ENCODE data around the gene RAPGEF4.

The RAPGEF4 gene

DNA sequence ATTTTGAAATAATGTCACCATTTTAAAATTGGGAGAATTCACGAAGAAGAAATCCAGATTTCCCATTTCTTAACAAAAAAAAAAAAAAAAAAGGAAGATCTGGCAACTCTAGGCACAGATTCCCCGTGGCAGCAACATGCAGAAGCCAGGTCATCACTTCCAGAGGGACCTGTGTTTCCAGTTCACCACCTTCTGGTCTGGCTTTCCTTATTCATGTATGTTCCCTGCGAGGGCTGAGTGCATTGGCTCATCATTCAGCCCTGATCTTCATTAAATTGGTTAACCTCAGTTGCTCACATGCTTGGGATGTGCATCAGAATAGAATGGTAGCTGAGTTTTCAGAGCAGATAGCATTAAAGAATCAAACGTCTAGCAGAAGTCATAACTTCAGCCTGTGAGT, 315.0 kb downstream of the RAPGEF4 start:
- TF ChIP-seq, protein P1, sequence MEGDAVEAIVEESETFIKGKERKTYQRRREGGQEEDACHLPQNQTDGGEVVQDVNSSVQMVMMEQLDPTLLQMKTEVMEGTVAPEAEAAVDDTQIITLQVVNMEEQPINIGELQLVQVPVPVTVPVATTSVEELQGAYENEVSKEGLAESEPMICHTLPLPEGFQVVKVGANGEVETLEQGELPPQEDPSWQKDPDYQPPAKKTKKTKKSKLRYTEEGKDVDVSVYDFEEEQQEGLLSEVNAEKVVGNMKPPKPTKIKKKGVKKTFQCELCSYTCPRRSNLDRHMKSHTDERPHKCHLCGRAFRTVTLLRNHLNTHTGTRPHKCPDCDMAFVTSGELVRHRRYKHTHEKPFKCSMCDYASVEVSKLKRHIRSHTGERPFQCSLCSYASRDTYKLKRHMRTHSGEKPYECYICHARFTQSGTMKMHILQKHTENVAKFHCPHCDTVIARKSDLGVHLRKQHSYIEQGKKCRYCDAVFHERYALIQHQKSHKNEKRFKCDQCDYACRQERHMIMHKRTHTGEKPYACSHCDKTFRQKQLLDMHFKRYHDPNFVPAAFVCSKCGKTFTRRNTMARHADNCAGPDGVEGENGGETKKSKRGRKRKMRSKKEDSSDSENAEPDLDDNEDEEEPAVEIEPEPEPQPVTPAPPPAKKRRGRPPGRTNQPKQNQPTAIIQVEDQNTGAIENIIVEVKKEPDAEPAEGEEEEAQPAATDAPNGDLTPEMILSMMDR (IDR thresholded peaks at IDR 0.05): no peak
- no peak overlapping the region for H3K4me3 ChIP-seq (ENCODE audit: low read depth in 1 of 2, low read length in 1 of 2)
- no peaks in the 10 kb centered on the region for H3K27me3 ChIP-seq
- H3K9me3 ChIP-seq: no peaks in the 10 kb centered on the region
- H3K4me1 ChIP-seq (ENCODE audit: control insufficient read depth in 1 of 2, insufficient read depth in 1 of 2, low read depth in 1 of 2, low read length in 1 of 2): peaks cover 7% of the 10 kb centered on the region in 2 experiments
- H3K27ac ChIP-seq: no peak overlapping the region
- H3K36me3 ChIP-seq: no peaks in the 10 kb centered on the region

DNA sequence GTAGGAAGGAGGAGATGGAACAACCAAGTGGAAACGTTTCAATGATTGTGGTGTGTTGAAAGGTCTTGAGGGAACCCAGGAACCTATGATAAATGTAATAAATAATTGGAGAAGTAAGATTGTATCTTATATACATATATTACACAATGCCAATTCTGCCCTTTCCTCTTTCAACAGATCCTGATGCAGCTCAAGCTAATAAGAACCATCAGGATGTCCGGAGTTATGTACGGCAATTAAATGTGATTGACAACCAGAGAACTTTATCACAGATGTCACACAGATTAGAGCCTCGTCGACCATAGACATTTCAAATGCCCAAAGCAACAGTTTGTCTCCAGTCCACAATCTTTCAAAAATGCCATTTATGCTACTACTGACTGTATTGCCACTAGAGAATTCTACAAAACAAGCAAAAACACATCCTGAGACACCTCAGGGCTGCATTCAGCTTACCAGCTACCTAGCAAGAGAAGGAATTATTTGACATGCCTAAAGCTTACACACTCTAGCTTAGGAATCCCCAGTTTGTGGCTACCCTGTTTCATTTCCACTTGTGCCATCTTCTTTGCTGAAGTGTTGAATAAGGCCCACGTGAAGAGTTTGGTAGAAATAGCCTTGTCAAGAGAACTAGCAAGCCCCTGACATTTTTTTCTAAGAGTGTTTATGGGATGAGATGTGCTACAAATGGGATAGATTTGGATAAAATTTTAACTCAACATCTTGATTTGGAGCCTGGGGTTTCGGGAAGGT, 316.0 kb downstream of the RAPGEF4 start:
- H3K27me3 ChIP-seq: no peaks in the 10 kb centered on the region
- TF ChIP-seq, protein P1 (IDR thresholded peaks at IDR 0.05): no peak

DNA sequence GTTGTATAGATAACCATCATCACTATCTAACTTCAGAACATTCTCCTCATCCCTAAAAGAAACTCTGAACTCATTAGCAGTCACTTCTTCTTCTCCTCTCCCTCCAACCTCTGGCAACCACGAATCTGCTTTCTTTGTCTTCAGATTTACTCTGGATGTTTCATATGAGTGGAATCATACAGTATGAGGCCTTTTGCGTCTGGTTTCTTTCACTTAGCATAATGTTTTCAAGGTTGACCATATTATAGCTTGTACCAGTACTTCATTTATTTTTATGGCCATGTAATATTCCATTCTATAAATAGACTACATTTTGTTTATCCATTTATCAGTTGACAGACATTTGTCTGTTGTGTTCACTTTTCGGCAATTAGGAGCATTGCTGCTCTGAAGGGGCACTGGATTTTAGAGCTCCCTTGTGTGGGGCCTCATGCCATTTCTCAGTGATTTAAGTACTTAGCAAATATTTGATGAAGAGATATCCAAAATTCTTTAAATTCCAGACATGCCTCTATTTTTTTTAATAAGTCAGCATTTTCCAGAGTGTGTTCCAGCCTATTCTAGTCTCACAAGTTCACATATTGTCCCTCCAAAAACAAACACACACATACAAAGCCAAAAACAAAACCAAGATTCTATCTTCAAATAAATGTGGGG, 317.5 kb downstream of the RAPGEF4 start:
- Histone ChIP-seq H3K4me3 (ENCODE audit: low read depth in 1 of 2, low read length in 1 of 2) (no peak overlapping the region), H3K4me1 (ENCODE audit: control insufficient read depth in 1 of 2, insufficient read depth in 1 of 2, low read depth in 1 of 2, low read length in 1 of 2) (peaks cover 7% of the 10 kb centered on the region in 2 experiments), H3K36me3 (no peaks in the 10 kb centered on the region), H3K27me3 (peaks cover 10% of the 10 kb centered on the region), H3K9me3 (no peaks in the 10 kb centered on the region), H3K27ac (no peak overlapping the region)
- TF ChIP-seq, protein P1 (IDR thresholded peaks at IDR 0.05): no peak

More for the DNA sequence above, 316.0 kb downstream of the RAPGEF4 start:
- no peaks in the 10 kb centered on the region for H3K9me3 ChIP-seq
- peaks cover 7% of the 10 kb centered on the region in 2 experiments for H3K4me1 ChIP-seq (ENCODE audit: control insufficient read depth in 1 of 2, insufficient read depth in 1 of 2, low read depth in 1 of 2, low read length in 1 of 2)
- no peak overlapping the region for H3K27ac ChIP-seq
- no peak overlapping the region for H3K4me3 ChIP-seq (ENCODE audit: low read depth in 1 of 2, low read length in 1 of 2)
- H3K36me3 ChIP-seq: no peaks in the 10 kb centered on the region

DNA sequence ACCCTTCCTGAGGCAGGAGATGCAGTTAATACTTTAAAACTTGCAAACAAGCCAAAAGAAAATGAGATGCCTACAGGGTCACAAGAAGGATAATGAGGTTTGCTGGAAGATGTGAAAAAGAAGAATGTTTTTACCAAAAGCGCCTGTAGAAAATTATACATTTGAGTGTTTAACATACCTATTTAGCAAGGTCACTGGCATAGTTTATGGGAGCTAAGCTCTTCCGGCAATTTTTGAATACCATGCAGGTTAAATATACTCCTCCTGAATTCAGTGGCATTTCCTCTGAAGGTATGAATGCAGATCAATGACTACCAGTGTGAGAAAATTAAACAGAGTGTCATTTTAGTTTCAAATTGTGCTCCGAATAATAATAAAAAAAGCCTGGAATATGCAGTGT, 318.8 kb downstream of the RAPGEF4 start:
- Histone ChIP-seq H3K4me3 (ENCODE audit: low read depth in 1 of 2, low read length in 1 of 2) (no peak overlapping the region), H3K36me3 (no peaks in the 10 kb centered on the region), H3K9me3 (no peaks in the 10 kb centered on the region), H3K27ac (no peak overlapping the region), H3K27me3 (peaks cover 17% of the 10 kb centered on the region), H3K4me1 (ENCODE audit: control insufficient read depth in 1 of 2, insufficient read depth in 1 of 2, low read depth in 1 of 2, low read length in 1 of 2) (peaks cover 7% of the 10 kb centered on the region in 2 experiments)
- TF ChIP-seq, protein P1 (IDR thresholded peaks at IDR 0.05): no peak

DNA sequence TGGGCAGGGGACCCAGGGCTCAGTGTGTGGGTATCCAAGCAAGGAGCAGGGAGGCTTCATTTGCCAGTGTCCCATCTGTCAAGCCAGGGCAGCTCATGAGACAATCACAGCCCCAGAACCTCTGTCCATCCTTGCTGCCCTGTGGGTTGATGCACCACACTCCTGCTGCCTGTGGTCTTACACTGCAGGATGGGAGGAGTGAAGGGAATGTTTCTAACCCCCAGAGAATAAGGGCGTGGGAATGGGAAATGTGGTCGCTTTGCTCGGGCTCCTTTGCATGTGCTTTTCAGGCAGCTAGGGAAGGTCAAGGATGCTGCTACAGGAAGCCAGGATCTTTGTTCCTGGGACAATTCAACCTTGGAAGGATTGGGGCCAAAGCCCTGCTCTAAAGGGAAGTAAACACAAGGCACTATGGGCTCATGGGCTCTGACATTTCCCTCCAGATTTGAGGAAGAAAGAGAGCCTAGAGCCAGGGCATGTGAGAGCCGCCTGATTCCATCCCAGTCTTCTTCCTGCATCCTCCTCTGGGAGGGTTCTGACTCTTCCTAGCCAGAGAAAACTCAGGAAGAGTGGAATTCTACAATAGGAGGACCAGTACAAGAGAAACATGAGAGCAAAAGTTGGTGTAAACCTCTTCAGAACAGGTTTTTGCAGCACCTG, 321.2 kb downstream of the RAPGEF4 start:
- Histone ChIP-seq H3K4me1 (ENCODE audit: control insufficient read depth in 1 of 2, insufficient read depth in 1 of 2, low read depth in 1 of 2, low read length in 1 of 2) (peaks cover 1 to 3% of the 10 kb centered on the region in 2 experiments), H3K9me3 (no peaks in the 10 kb centered on the region), H3K27me3 (peaks cover 21% of the 10 kb centered on the region), H3K4me3 (ENCODE audit: low read depth in 1 of 2, low read length in 1 of 2) (no peak overlapping the region), H3K36me3 (no peaks in the 10 kb centered on the region), H3K27ac (no peak overlapping the region)
- TF ChIP-seq, protein P1 (IDR thresholded peaks at IDR 0.05): no peak
